Vagina (tissue), 2 donors: ENCODE data around the gene LRRC4C. TPM values are rescaled to one million over a fixed set of nuclear protein-coding genes. Genes with fewer than 3 reads are reported as not detected.

Experiments used
- DNase-seq, 2 donors: peaks; one replicate each; pipeline ENCODE4 v3.0.0-alpha.2; 2017; ENCODE audit errors: extremely low spot score in 2 of 2
- H3K27ac ChIP-seq: fragments of 200-600 bp; sonication (generic); one replicate; pipeline ENCODE4 v1.5.1; 2019
- H3K27me3 ChIP-seq: fragments of 200-600 bp; sonication (generic); one replicate; pipeline ENCODE4 v1.5.1; 2019
- H3K36me3 ChIP-seq, 2 donors: fragments of 200-600 bp; sonication (generic); one replicate each; pipeline ENCODE4 v1.5.1; 2017 to 2019
- H3K4me1 ChIP-seq: fragments of 200-600 bp; sonication (generic); one replicate; pipeline ENCODE4 v1.5.1; 2019
- H3K4me3 ChIP-seq, 2 donors: fragments of 200-600 bp; sonication (generic); 1 replicate in 1 of 2; 2 replicates in 1 of 2; pipeline ENCODE4 v1.5.1; 2016 to 2019
- H3K9me3 ChIP-seq: fragments of 200-600 bp; sonication (generic); one replicate; pipeline ENCODE4 v1.5.1; 2019
- CTCF ChIP-seq, 3 experiments: fragments of 450-650 bp in 2 of 3; fragments of 200-600 bp in 1 of 3; sonication (generic) in 1 of 3; IDR thresholded peaks; one replicate each; pipeline ENCODE4 v1.5.1; 2017 to 2019; ENCODE audit warnings: antibody characterized with exemption in 3 of 3, mild to moderate bottlenecking in 2 of 3, moderate library complexity in 2 of 3
- POLR2A ChIP-seq, 2 donors: fragments of 450-650 bp; IDR thresholded peaks; one replicate each; pipeline ENCODE4 v1.6.1; 2017; ENCODE audit warnings: antibody characterized with exemption in 2 of 2, mild to moderate bottlenecking in 2 of 2, moderate library complexity in 2 of 2
- POLR2AphosphoS5 ChIP-seq, 2 donors: sonication (generic); formaldehyde crosslinking; IDR thresholded peaks; one replicate each; pipeline ENCODE4 v1.9.0; 2017; ENCODE audit warnings: antibody characterized with exemption in 2 of 2, mild to moderate bottlenecking in 2 of 2, low read depth in 1 of 2; ENCODE audit not compliant: insufficient read depth in 1 of 2
- intact Hi-C: fragments of 100-400 bp; cut with DNase I; formaldehyde crosslinking; loops from one replicate; pipeline ENCODE4 v1.15.1; 2023
- total RNA-seq: library from RNA; depleted of rRNA; stranded (reverse); fragments of >200 nt; gene quantifications from one replicate; pipeline ENCODE4 v1.2.3, GENCODE V29; 2016

The LRRC4C gene
- total RNA-seq, 1 donor from 2014 or later = 5.6 TPM

- Histone ChIP-seq H3K9me3 (no peaks in the 10 kb centered on the region), H3K27me3 (no peaks in the 10 kb centered on the region), H3K36me3 (no peaks in the 10 kb centered on the region), H3K4me1 (no peaks in the 10 kb centered on the region), H3K27ac (no peak overlapping the region), H3K4me3 (no peak overlapping the region)
- TF ChIP-seq CTCF (IDR thresholded peaks at IDR 0.05) (no peak), POLR2AphosphoS5 (IDR thresholded peaks at IDR 0.05; ENCODE audit: insufficient read depth in 1 of 2, low read depth in 1 of 2) (no peak), POLR2A (IDR thresholded peaks at IDR 0.05) (no peak)
- DNase-seq = no peak
- intact Hi-C loops = no loop called here
Measured at GRCh38 chr11:40689823-40690222, 769.6 kb downstream of the LRRC4C start.

- intact Hi-C loops = no loop called here
- no peaks in the 10 kb centered on the region for H3K9me3 ChIP-seq
- no peaks in the 10 kb centered on the region for H3K36me3 ChIP-seq
- no peaks in the 10 kb centered on the region for H3K27me3 ChIP-seq
- no peak overlapping the region for H3K27ac ChIP-seq
- DNase-seq = no peak
- no peaks in the 10 kb centered on the region for H3K4me1 ChIP-seq
- TF ChIP-seq POLR2AphosphoS5 (IDR thresholded peaks at IDR 0.05; ENCODE audit: insufficient read depth in 1 of 2, low read depth in 1 of 2) (no peak), POLR2A (IDR thresholded peaks at IDR 0.05) (no peak), CTCF (IDR thresholded peaks at IDR 0.05) (no peak)
- no peak overlapping the region for H3K4me3 ChIP-seq
Measured at GRCh38 chr11:40688369-40688768, 771.1 kb downstream of the LRRC4C start.

GRCh38 chr11:40686765-40687164, 772.7 kb downstream of the LRRC4C start:
- Histone ChIP-seq H3K27ac (no peak overlapping the region), H3K27me3 (no peaks in the 10 kb centered on the region), H3K9me3 (no peaks in the 10 kb centered on the region), H3K36me3 (no peaks in the 10 kb centered on the region), H3K4me3 (no peak overlapping the region), H3K4me1 (no peaks in the 10 kb centered on the region)
- TF ChIP-seq POLR2A (IDR thresholded peaks at IDR 0.05) (no peak), POLR2AphosphoS5 (IDR thresholded peaks at IDR 0.05; ENCODE audit: insufficient read depth in 1 of 2, low read depth in 1 of 2) (no peak), CTCF (IDR thresholded peaks at IDR 0.05) (no peak)
- no peak for DNase-seq
- intact Hi-C loops = no loop called here

- H3K27ac ChIP-seq = no peak overlapping the region
- no peak overlapping the region for H3K4me3 ChIP-seq
- intact Hi-C loops = no loop called here
- H3K9me3 ChIP-seq = no peaks in the 10 kb centered on the region
- no peak for TF ChIP-seq POLR2AphosphoS5 (IDR thresholded peaks at IDR 0.05; ENCODE audit: insufficient read depth in 1 of 2, low read depth in 1 of 2)
- no peak for TF ChIP-seq POLR2A (IDR thresholded peaks at IDR 0.05)
- TF ChIP-seq CTCF (IDR thresholded peaks at IDR 0.05) = no peak
- DNase-seq = no peak
- H3K27me3 ChIP-seq = no peaks in the 10 kb centered on the region
- no peaks in the 10 kb centered on the region for H3K4me1 ChIP-seq
- H3K36me3 ChIP-seq = no peaks in the 10 kb centered on the region
Measured at GRCh38 chr11:40683010-40683409, 776.4 kb downstream of the LRRC4C start.

- H3K36me3 ChIP-seq = no peaks in the 10 kb centered on the region
- no peak overlapping the region for H3K4me3 ChIP-seq
- intact Hi-C loops = no loop called here
- H3K9me3 ChIP-seq = no peaks in the 10 kb centered on the region
- TF ChIP-seq CTCF (IDR thresholded peaks at IDR 0.05) (no peak), POLR2AphosphoS5 (IDR thresholded peaks at IDR 0.05; ENCODE audit: insufficient read depth in 1 of 2, low read depth in 1 of 2) (no peak), POLR2A (IDR thresholded peaks at IDR 0.05) (no peak)
- no peaks in the 10 kb centered on the region for H3K27me3 ChIP-seq
- DNase-seq = no peak
- no peak overlapping the region for H3K27ac ChIP-seq
- H3K4me1 ChIP-seq = no peaks in the 10 kb centered on the region
Measured at GRCh38 chr11:40679276-40679675, 780.2 kb downstream of the LRRC4C start.
